K562 (cell line): ENCODE data around the gene GABRA5.

ENCODE experiments used
- FOXO4 ChIP-seq: fragments of 450-650 bp; formaldehyde crosslinking; IDR thresholded peaks from 2 replicates; pipeline ENCODE4 v1.4.0; 2020; ENCODE audit warnings: mild to moderate bottlenecking, moderate library complexity
- TF ChIP-seq, protein P1 (sequence below): fragments of 450-650 bp; conservative IDR thresholded peaks from 2 replicates; pipeline ENCODE4 v1.6.1; 2016; ENCODE audit warnings: missing genetic modification characterization, low read depth, mild to moderate bottlenecking, control low read depth, missing compliant biosample characterization
- TF ChIP-seq, protein P2 (sequence below): fragments of 450-650 bp; IDR thresholded peaks from 2 replicates; pipeline ENCODE4 v1.6.1; 2014; ENCODE audit warnings: low read depth, mild to moderate bottlenecking, moderate library complexity, borderline replicate concordance

DNA sequence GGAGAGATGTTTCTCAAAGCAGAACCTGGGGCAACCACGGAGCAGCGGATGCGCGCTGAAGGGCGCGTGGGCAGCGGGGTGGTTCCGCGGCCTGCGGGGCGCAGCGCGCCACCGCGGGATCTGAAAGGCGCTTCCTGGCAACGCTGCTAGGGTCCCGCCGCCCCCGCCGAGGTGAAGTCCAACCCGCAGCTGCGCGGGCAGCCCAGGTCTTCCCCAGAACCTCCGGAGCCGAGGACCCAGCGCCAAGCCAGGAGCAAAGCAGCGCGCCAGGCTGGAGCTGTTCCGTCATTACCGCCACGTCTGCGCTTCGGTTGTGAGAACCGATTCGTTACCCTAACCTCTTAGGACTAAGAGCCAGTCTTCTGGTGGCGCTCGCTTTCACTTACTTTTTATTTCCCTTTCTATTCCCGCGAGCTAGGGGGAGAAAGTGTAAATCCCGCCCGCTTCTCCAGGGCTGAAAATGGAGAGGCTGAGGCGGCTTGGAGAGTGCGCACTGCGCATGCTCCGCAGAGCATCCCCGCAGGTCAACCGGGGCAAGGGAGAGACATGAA, 100.9 kb downstream of the GABRA5 start:
- TF ChIP-seq, protein P1, sequence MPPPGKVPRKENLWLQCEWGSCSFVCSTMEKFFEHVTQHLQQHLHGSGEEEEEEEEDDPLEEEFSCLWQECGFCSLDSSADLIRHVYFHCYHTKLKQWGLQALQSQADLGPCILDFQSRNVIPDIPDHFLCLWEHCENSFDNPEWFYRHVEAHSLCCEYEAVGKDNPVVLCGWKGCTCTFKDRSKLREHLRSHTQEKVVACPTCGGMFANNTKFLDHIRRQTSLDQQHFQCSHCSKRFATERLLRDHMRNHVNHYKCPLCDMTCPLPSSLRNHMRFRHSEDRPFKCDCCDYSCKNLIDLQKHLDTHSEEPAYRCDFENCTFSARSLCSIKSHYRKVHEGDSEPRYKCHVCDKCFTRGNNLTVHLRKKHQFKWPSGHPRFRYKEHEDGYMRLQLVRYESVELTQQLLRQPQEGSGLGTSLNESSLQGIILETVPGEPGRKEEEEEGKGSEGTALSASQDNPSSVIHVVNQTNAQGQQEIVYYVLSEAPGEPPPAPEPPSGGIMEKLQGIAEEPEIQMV (tag) = no peak
- TF ChIP-seq, protein P2, sequence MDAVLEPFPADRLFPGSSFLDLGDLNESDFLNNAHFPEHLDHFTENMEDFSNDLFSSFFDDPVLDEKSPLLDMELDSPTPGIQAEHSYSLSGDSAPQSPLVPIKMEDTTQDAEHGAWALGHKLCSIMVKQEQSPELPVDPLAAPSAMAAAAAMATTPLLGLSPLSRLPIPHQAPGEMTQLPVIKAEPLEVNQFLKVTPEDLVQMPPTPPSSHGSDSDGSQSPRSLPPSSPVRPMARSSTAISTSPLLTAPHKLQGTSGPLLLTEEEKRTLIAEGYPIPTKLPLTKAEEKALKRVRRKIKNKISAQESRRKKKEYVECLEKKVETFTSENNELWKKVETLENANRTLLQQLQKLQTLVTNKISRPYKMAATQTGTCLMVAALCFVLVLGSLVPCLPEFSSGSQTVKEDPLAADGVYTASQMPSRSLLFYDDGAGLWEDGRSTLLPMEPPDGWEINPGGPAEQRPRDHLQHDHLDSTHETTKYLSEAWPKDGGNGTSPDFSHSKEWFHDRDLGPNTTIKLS = no peak
- TF ChIP-seq FOXO4 (CRISPR knock-in tag) = no peak
